ENCODE measurements around the gene ST8SIA1.

The ST8SIA1 gene

GRCh38 chr12:22325218-22325617, 9.3 kb downstream of the ST8SIA1 start:
- H3K9me3 ChIP-seq (ENCODE audit: insufficient read depth, low read depth, low read length) = no peaks in the 10 kb centered on the region
- no peak overlapping the region for H3K9ac ChIP-seq (ENCODE audit: low read depth, low read length)
- no peak overlapping the region for H3K4me3 ChIP-seq (ENCODE audit: low read length)
- peaks cover 10% of the 10 kb centered on the region; the same call in 1 of the 2 replicates for H3K4me1 ChIP-seq (ENCODE audit: insufficient read depth, low read length)
- H3K27ac ChIP-seq (ENCODE audit: low read length) = no peak overlapping the region
- H3K36me3 ChIP-seq (ENCODE audit: insufficient read depth, low read depth, low read length) = no peaks in the 10 kb centered on the region
- H3K27me3 ChIP-seq (ENCODE audit: insufficient read depth, low read length) = no peaks in the 10 kb centered on the region

- Histone ChIP-seq H3K9ac (ENCODE audit: low read depth, low read length) (no peak overlapping the region), H3K4me3 (ENCODE audit: low read length) (no peak overlapping the region)
These were observed 12.4 kb downstream of the ST8SIA1 start for GRCh38 chr12:22322091-22322490.

GRCh38 chr12:22321638-22322037, 12.9 kb downstream of the ST8SIA1 start:
- no peak overlapping the region for H3K27ac ChIP-seq (ENCODE audit: low read length)
- no peak overlapping the region for H3K9ac ChIP-seq (ENCODE audit: low read depth, low read length)
- H3K27me3 ChIP-seq (ENCODE audit: insufficient read depth, low read length) = no peaks in the 10 kb centered on the region

More at GRCh38 chr12:22322091-22322490, 12.4 kb downstream of the ST8SIA1 start:
- H3K36me3 ChIP-seq (ENCODE audit: insufficient read depth, low read depth, low read length) = no peaks in the 10 kb centered on the region
- H3K4me1 ChIP-seq (ENCODE audit: insufficient read depth, low read length) = peaks cover 10% of the 10 kb centered on the region; the same call in 1 of the 2 replicates
- H3K27ac ChIP-seq (ENCODE audit: low read length) = no peak overlapping the region
- H3K9me3 ChIP-seq (ENCODE audit: insufficient read depth, low read depth, low read length) = no peaks in the 10 kb centered on the region
- H3K27me3 ChIP-seq (ENCODE audit: insufficient read depth, low read length) = no peaks in the 10 kb centered on the region

GRCh38 chr12:22321018-22321605, 13.4 kb downstream of the ST8SIA1 start:
- Histone ChIP-seq H3K9ac (ENCODE audit: low read depth, low read length) (no peak overlapping the region), H3K9me3 (ENCODE audit: insufficient read depth, low read depth, low read length) (no peaks in the 10 kb centered on the region), H3K27ac (ENCODE audit: low read length) (no peak overlapping the region), H3K27me3 (ENCODE audit: insufficient read depth, low read length) (no peaks in the 10 kb centered on the region), H3K4me3 (ENCODE audit: low read length) (no peak overlapping the region), H3K36me3 (ENCODE audit: insufficient read depth, low read depth, low read length) (no peaks in the 10 kb centered on the region), H3K4me1 (ENCODE audit: insufficient read depth, low read length) (peaks cover 10% of the 10 kb centered on the region; the same call in 1 of the 2 replicates)

More at GRCh38 chr12:22321638-22322037, 12.9 kb downstream of the ST8SIA1 start:
- Histone ChIP-seq H3K4me1 (ENCODE audit: insufficient read depth, low read length) (peaks cover 10% of the 10 kb centered on the region; the same call in 1 of the 2 replicates), H3K4me3 (ENCODE audit: low read length) (no peak overlapping the region), H3K36me3 (ENCODE audit: insufficient read depth, low read depth, low read length) (no peaks in the 10 kb centered on the region), H3K9me3 (ENCODE audit: insufficient read depth, low read depth, low read length) (no peaks in the 10 kb centered on the region)

GRCh38 chr12:22318108-22318737, 16.3 kb downstream of the ST8SIA1 start:
- Histone ChIP-seq H3K27ac (ENCODE audit: low read length) (no peak overlapping the region), H3K36me3 (ENCODE audit: insufficient read depth, low read depth, low read length) (no peaks in the 10 kb centered on the region), H3K4me1 (ENCODE audit: insufficient read depth, low read length) (peaks cover 10% of the 10 kb centered on the region; the same call in 1 of the 2 replicates), H3K27me3 (ENCODE audit: insufficient read depth, low read length) (no peaks in the 10 kb centered on the region), H3K9ac (ENCODE audit: low read depth, low read length) (no peak overlapping the region), H3K4me3 (ENCODE audit: low read length) (no peak overlapping the region), H3K9me3 (ENCODE audit: insufficient read depth, low read depth, low read length) (no peaks in the 10 kb centered on the region)

- Histone ChIP-seq H3K9me3 (ENCODE audit: insufficient read depth, low read depth, low read length) (no peaks in the 10 kb centered on the region), H3K4me3 (ENCODE audit: low read length) (no peak overlapping the region), H3K4me1 (ENCODE audit: insufficient read depth, low read length) (no peaks in the 10 kb centered on the region), H3K27ac (ENCODE audit: low read length) (no peak overlapping the region), H3K27me3 (ENCODE audit: insufficient read depth, low read length) (no peaks in the 10 kb centered on the region), H3K9ac (ENCODE audit: low read depth, low read length) (no peak overlapping the region), H3K36me3 (ENCODE audit: insufficient read depth, low read depth, low read length) (no peaks in the 10 kb centered on the region)
These were observed 20.6 kb downstream of the ST8SIA1 start for GRCh38 chr12:22313963-22314330.

GRCh38 chr12:22313286-22313962, 21.1 kb downstream of the ST8SIA1 start:
- Histone ChIP-seq H3K9me3 (ENCODE audit: insufficient read depth, low read depth, low read length) (no peaks in the 10 kb centered on the region), H3K4me3 (ENCODE audit: low read length) (no peak overlapping the region), H3K27ac (ENCODE audit: low read length) (no peak overlapping the region), H3K4me1 (ENCODE audit: insufficient read depth, low read length) (no peaks in the 10 kb centered on the region), H3K36me3 (ENCODE audit: insufficient read depth, low read depth, low read length) (no peaks in the 10 kb centered on the region), H3K9ac (ENCODE audit: low read depth, low read length) (no peak overlapping the region), H3K27me3 (ENCODE audit: insufficient read depth, low read length) (no peaks in the 10 kb centered on the region)

GRCh38 chr12:22312336-22312735, 22.2 kb downstream of the ST8SIA1 start:
- Histone ChIP-seq H3K9me3 (ENCODE audit: insufficient read depth, low read depth, low read length) (no peaks in the 10 kb centered on the region), H3K36me3 (ENCODE audit: insufficient read depth, low read depth, low read length) (no peaks in the 10 kb centered on the region), H3K27me3 (ENCODE audit: insufficient read depth, low read length) (no peaks in the 10 kb centered on the region), H3K9ac (ENCODE audit: low read depth, low read length) (no peak overlapping the region), H3K27ac (ENCODE audit: low read length) (no peak overlapping the region), H3K4me3 (ENCODE audit: low read length) (no peak overlapping the region), H3K4me1 (ENCODE audit: insufficient read depth, low read length) (no peaks in the 10 kb centered on the region)

GRCh38 chr12:22310709-22311108, 23.8 kb downstream of the ST8SIA1 start:
- Histone ChIP-seq H3K9me3 (ENCODE audit: insufficient read depth, low read depth, low read length) (no peaks in the 10 kb centered on the region), H3K4me1 (ENCODE audit: insufficient read depth, low read length) (no peaks in the 10 kb centered on the region), H3K27me3 (ENCODE audit: insufficient read depth, low read length) (no peaks in the 10 kb centered on the region), H3K4me3 (ENCODE audit: low read length) (no peak overlapping the region), H3K36me3 (ENCODE audit: insufficient read depth, low read depth, low read length) (no peaks in the 10 kb centered on the region), H3K9ac (ENCODE audit: low read depth, low read length) (no peak overlapping the region), H3K27ac (ENCODE audit: low read length) (no peak overlapping the region)

GRCh38 chr12:22310275-22310674, 24.2 kb downstream of the ST8SIA1 start:
- Histone ChIP-seq H3K4me3 (ENCODE audit: low read length) (no peak overlapping the region), H3K36me3 (ENCODE audit: insufficient read depth, low read depth, low read length) (no peaks in the 10 kb centered on the region), H3K27me3 (ENCODE audit: insufficient read depth, low read length) (no peaks in the 10 kb centered on the region), H3K27ac (ENCODE audit: low read length) (no peak overlapping the region), H3K9ac (ENCODE audit: low read depth, low read length) (no peak overlapping the region), H3K9me3 (ENCODE audit: insufficient read depth, low read depth, low read length) (no peaks in the 10 kb centered on the region), H3K4me1 (ENCODE audit: insufficient read depth, low read length) (no peaks in the 10 kb centered on the region)

GRCh38 chr12:22307811-22308210, 26.7 kb downstream of the ST8SIA1 start:
- Histone ChIP-seq H3K27ac (ENCODE audit: low read length) (no peak overlapping the region), H3K9me3 (ENCODE audit: insufficient read depth, low read depth, low read length) (peaks cover 7% of the 10 kb centered on the region; the same call in 1 of the 2 replicates), H3K36me3 (ENCODE audit: insufficient read depth, low read depth, low read length) (no peaks in the 10 kb centered on the region), H3K4me1 (ENCODE audit: insufficient read depth, low read length) (no peaks in the 10 kb centered on the region), H3K4me3 (ENCODE audit: low read length) (no peak overlapping the region), H3K9ac (ENCODE audit: low read depth, low read length) (no peak overlapping the region), H3K27me3 (ENCODE audit: insufficient read depth, low read length) (no peaks in the 10 kb centered on the region)

- Histone ChIP-seq H3K27ac (ENCODE audit: low read length) (no peak overlapping the region), H3K36me3 (ENCODE audit: insufficient read depth, low read depth, low read length) (no peaks in the 10 kb centered on the region; the same call in 1 of the 2 replicates), H3K4me3 (ENCODE audit: low read length) (no peak overlapping the region), H3K27me3 (ENCODE audit: insufficient read depth, low read length) (no peaks in the 10 kb centered on the region), H3K9ac (ENCODE audit: low read depth, low read length) (no peak overlapping the region), H3K4me1 (ENCODE audit: insufficient read depth, low read length) (no peaks in the 10 kb centered on the region), H3K9me3 (ENCODE audit: insufficient read depth, low read depth, low read length) (peaks cover 17% of the 10 kb centered on the region; the same call in 1 of the 2 replicates)
These were observed 28.2 kb downstream of the ST8SIA1 start for GRCh38 chr12:22306311-22306710.

Data from iPS-20b (cell line).